GM18909 (cell line): ENCODE results near the gene CEP44.
A peak's percentile ranks its signal among the peaks of the same experiment; 100 is the strongest.
"Not testable (repeated sequence)": the region's sequence is repeated elsewhere in the genome, so short reads cannot be mapped to it uniquely, and the experiment has no call there.

Experiments used
- ATAC-seq: cut with Tn5 transposase; IDR thresholded peaks from one replicate; pipeline ENCODE4 v1.9.1; 2021; ENCODE audit warnings: mild to moderate bottlenecking; ENCODE audit not compliant: unreplicated experiment, poor library complexity

Gene CEP44

GRCh38 chr4:174277433-174277832, 6.3 kb upstream of the CEP44 start:
- no peak for ATAC-seq

GRCh38 chr4:174278467-174278866, 5.2 kb upstream of the CEP44 start:
- ATAC-seq = no peak

GRCh38 chr4:174279433-174280155, 4.1 kb upstream of the CEP44 start:
- ATAC-seq = no peak

- no peak for ATAC-seq
These were observed 2.5 kb upstream of the CEP44 start for GRCh38 chr4:174281182-174281737.

GRCh38 chr4:174281901-174282300, 1.8 kb upstream of the CEP44 start:
- no peak for ATAC-seq

GRCh38 chr4:174282836-174283506, 740 bp upstream of the CEP44 start:
- peak; percentile 99 for ATAC-seq

GRCh38 chr4:174284487-174284886, 776 bp downstream of the CEP44 start:
- no peak for ATAC-seq

- ATAC-seq = no peak
These were observed 3.2 kb downstream of the CEP44 start for GRCh38 chr4:174286870-174287269.

GRCh38 chr4:174292473-174292872, 8.8 kb downstream of the CEP44 start:
- ATAC-seq = no peak

GRCh38 chr4:174294641-174295040, 10.9 kb downstream of the CEP44 start:
- ATAC-seq = not testable (repeated sequence)

- not testable (repeated sequence) for ATAC-seq
These were observed 11.4 kb downstream of the CEP44 start for GRCh38 chr4:174295142-174295541.

GRCh38 chr4:174303687-174304086, 20.0 kb downstream of the CEP44 start:
- no peak for ATAC-seq

- ATAC-seq = no peak
These were observed 21.0 kb downstream of the CEP44 start for GRCh38 chr4:174304664-174305063.

GRCh38 chr4:174305961-174306360, 22.2 kb downstream of the CEP44 start:
- no peak for ATAC-seq

- ATAC-seq = peak; percentile 64
These were observed 24.0 kb downstream of the CEP44 start for GRCh38 chr4:174307694-174308093.

- ATAC-seq = no peak
These were observed 29.3 kb downstream of the CEP44 start for GRCh38 chr4:174312993-174313392.

GRCh38 chr4:174314274-174314673, 30.6 kb downstream of the CEP44 start:
- no peak for ATAC-seq

GRCh38 chr4:174314770-174315169, 31.1 kb downstream of the CEP44 start:
- ATAC-seq = no peak

- ATAC-seq = no peak
These were observed 32.8 kb downstream of the CEP44 start for GRCh38 chr4:174316546-174316945.

GRCh38 chr4:174316954-174317353, 33.2 kb downstream of the CEP44 start:
- no peak for ATAC-seq

GRCh38 chr4:174317531-174317930, 33.8 kb downstream of the CEP44 start:
- ATAC-seq = no peak
